ENCODE results near the gene CYP4B1. TPM values are rescaled to one million over a fixed set of nuclear protein-coding genes. Genes with fewer than 3 reads are reported as not detected.

The CYP4B1 gene
- total RNA-seq, 2 donors from 2014 or later, result not detected

DNA sequence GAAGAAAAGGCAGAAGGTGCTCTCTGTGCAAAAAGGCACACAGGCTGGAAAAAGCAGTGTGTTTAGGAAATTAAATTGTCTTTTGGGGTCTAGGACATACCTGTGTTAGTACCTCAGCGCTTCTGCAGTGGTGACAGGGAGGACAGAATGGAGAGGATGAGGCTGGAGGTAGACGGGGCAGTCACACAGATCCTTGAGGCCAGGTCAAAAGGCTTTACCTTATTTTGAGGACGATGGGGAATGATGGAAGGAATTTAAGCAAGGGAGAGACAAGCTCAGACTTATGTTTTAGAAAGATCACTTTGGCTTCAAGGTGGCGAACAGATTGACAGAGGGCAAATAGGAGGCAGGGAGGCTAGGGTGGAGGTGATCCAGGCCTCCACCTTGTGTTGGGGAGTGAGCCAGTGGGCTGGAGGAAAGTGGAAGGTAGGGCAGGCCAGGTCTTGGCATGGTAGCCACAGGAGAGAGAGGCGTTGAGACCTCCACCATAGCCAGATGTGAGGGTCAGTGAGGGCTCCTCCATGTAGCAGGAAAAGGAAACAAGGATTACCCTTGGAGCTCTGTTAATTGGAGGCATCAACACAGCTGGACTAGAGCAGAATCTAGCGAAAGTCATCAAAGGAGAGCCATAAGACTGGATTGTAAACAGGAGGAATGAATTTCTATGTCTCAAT is 4.2 kb downstream of the CYP4B1 start:
- DNase-seq (ENCODE audit: low spot score) (no peak), ATAC-seq (no peak)
- no peaks in the 10 kb centered on the region for H3K36me3 Mint-ChIP-seq
- H3K9me3 Mint-ChIP-seq, result no peaks in the 10 kb centered on the region
- no peak overlapping the region for H3K27ac Mint-ChIP-seq
- H3K4me3 Mint-ChIP-seq, result no peak overlapping the region
- H3K4me1 Mint-ChIP-seq (ENCODE audit: low read depth in 2 of 2), result no peaks in the 10 kb centered on the region
- H3K27me3 Mint-ChIP-seq, result peaks cover 14 to 15% of the 10 kb centered on the region in 2 donors

DNA sequence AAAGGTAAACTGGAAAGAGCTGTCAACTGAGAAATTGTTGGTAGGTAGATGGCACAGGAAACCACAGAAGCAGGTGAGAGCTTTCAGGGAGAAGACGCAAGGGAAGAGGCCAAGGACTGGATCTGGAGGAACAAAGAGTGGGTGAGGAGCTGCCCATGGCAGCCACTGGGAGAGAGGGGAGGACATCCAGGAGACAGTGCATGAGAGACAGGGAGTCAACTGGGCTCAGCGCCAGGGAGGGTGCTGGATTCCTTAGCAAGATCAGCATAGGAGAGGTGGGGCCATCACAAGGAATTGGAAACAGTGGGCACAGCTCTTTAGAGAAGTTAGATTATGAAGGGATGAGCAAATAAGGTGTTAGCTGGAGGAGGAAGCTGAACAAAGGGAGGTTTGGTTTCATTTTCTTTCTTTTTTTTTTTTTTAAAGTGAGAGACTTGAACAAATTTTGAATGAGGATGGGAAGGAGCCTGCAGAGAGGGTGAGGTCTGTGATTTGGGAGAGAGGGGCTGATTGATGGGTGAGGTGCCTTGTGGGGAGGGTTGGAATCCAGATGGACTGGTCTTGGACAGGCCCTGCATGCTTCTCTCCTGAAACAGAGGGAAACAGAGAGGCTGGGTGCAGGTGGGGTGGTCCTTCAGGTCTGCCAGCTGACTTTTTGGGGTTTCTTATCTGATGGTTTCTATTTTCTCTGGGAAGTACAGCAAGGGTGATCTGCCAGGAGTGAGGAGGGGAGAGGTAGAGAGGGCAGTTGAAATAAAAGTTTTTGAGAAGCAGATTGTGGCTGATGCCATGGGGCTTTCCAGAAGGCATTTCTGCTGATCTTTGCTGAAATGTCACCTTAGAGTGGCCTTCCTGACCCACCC is 5.4 kb downstream of the CYP4B1 start:
- no peak for ATAC-seq
- H3K4me1 Mint-ChIP-seq (ENCODE audit: low read depth in 2 of 2), result no peaks in the 10 kb centered on the region
- no peak overlapping the region for H3K4me3 Mint-ChIP-seq
- H3K9me3 Mint-ChIP-seq, result no peaks in the 10 kb centered on the region
- no peak overlapping the region for H3K27ac Mint-ChIP-seq
- H3K36me3 Mint-ChIP-seq, result no peaks in the 10 kb centered on the region
- peaks cover 10 to 11% of the 10 kb centered on the region in 2 donors for H3K27me3 Mint-ChIP-seq
- DNase-seq (ENCODE audit: low spot score), result no peak

DNA sequence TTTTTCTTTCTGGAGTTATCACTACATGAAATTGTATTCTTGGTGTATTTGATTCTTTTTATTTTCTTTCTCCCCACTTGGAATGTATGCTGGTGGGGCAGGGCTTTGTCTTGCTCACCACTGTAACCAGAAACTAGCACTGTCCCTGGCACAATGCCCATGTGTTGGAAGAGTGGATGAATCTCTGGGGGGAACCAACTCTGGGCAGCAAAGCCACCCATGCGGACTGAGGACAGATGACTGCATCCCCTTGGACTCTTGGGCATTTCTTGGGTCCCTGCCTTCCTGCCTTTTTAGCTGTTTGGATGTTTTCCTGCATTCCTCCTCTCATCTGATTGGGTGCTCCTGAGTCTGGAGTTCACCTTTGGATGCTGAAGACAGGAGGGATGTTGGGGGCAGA is 6.1 kb downstream of the CYP4B1 start:
- Mint-ChIP-seq H3K36me3 (no peaks in the 10 kb centered on the region), H3K4me1 (ENCODE audit: low read depth in 2 of 2) (no peaks in the 10 kb centered on the region), H3K27ac (no peak overlapping the region), H3K9me3 (no peaks in the 10 kb centered on the region), H3K4me3 (no peak overlapping the region), H3K27me3 (peaks cover 10 to 11% of the 10 kb centered on the region in 2 donors)
- ATAC-seq (no peak), DNase-seq (ENCODE audit: low spot score) (no peak)

DNA sequence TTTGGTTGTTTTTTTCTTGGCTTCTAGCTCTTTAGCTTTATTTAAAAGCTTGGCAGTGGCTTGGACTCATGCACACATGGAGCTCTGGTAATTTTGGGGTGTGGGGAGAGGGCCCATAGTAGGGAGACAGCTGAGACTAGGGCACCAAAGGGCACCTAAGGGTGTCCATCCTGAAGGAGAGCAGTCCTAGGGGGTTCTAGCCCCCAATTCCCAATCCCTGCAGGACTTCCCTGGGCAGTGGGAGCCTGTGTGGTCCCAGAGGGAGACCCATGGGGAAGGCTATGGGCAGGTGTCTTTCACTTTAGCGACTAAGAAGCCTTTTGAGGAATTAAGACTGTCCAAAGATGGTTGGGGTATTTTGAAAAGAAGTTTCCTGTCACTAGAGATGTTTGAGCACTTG is 6.9 kb downstream of the CYP4B1 start:
- Mint-ChIP-seq H3K4me1 (ENCODE audit: low read depth in 2 of 2) (no peaks in the 10 kb centered on the region), H3K36me3 (no peaks in the 10 kb centered on the region), H3K27ac (no peak overlapping the region), H3K9me3 (no peaks in the 10 kb centered on the region), H3K27me3 (peaks cover 2 to 11% of the 10 kb centered on the region in 2 donors), H3K4me3 (no peak overlapping the region)
- DNase-seq (ENCODE audit: low spot score) (no peak), ATAC-seq (no peak)

DNA sequence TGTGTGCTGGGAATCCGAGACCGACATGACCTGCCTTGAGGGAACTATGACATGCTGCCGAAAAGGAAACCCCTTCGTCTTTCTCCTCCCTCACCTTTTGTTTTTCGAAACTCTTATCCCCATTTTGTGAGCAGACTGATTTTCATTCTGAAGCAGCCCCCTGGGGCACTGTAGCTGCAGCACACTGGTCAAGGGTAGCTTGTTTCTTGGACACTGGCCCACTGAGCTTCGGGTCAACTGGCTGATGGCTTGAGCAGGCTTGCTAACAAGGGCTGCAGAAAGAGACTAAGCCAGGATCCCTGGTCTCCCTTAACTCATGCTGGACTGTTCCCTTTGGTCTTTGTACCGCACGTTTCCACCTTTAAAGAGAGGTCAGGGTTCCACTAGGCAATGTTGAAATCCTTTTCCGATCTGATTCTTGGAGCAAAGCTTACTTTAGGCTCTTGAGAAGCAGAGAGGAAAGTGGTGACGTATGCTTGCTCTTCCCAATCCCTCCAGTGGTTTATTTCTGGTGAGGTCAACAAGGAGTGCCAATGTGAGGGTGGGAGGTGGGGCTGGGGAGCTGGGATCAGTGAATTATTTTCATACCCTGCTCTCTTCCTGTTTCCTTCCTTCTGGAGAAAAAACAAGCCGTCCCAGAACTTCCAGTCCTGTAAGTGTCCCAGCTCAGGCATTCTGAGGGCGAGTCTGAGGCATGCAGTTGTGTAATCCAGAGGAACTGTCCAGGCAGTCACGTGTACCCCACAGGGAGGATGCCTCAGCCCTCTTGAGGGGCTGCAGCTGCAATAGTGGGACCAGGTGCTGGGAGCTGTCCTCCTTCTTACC is 7.6 kb downstream of the CYP4B1 start:
- DNase-seq (ENCODE audit: low spot score), result no peak
- Mint-ChIP-seq H3K36me3 (no peaks in the 10 kb centered on the region), H3K4me1 (ENCODE audit: low read depth in 2 of 2) (no peaks in the 10 kb centered on the region), H3K27me3 (peaks cover 0 to 11% of the 10 kb centered on the region in 2 donors), H3K4me3 (no peak overlapping the region), H3K9me3 (no peaks in the 10 kb centered on the region), H3K27ac (no peak overlapping the region)
- ATAC-seq, result no peak

DNA sequence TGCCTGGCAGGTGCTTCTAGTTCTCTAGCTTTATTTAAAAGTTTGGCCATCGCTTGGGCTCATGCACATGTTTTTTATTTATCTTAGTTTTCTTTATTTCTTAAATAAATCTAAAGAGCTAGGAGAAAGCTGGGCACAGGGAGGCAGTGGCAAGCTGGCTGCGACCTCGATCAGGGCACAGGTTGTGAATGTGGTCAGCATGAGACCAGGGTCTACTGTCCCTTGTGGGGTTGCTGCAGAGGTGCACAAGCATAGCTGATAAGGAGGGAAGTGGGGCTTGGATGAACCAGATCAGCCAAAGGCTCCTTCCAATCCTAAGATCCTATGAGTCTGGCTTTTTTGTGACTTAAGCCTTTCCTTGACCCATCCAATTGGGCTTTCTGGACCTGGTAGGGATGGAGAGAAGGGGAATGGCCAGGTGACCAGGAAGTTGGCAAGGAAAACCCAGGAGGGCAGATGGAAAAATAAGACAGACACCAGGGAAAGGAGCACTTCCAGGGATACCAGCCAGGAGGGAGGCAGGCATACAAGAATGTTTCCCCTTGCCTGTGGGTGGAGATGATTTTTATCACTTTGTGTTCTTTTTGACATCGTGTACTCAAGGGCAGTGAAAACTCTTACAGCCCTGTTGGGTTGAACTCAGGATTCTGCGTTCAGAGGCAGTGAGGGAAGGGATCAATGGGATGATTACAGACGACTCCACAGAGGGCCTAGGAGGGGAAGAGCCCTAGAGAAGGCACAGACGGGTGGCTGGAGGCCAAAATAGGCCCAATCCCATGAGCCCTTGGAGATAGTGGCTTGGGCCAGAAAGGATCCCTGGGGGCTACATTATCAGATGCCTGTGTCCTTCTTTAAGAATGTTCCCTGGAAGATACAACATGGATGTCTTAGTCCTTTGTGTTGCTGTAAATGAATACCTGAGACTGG is 8.5 kb downstream of the CYP4B1 start:
- Mint-ChIP-seq H3K27ac (no peak overlapping the region), H3K4me3 (no peak overlapping the region), H3K9me3 (no peaks in the 10 kb centered on the region), H3K27me3 (peaks cover 0 to 11% of the 10 kb centered on the region in 2 donors), H3K4me1 (ENCODE audit: low read depth in 2 of 2) (no peaks in the 10 kb centered on the region), H3K36me3 (no peaks in the 10 kb centered on the region)
- ATAC-seq (no peak), DNase-seq (ENCODE audit: low spot score) (no peak)

DNA sequence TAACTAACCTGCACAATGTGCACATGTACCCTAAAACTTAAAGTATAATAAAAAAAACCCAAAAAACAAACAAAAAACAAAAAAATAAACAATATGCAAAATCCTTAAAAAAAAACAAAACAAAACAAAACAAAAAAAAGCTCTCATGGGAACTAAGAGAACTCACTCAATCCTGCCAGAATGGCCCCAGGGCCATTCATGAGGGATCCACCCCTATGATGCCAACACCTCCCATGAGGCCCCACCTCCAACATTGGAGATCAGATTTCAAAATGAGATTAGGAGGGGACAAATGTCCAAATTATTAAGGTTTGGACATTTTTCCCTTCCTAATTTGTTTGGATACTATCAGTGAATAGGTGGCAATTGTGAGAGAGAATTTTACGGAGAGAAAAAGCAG is 10.2 kb downstream of the CYP4B1 start:
- Mint-ChIP-seq H3K36me3 (no peaks in the 10 kb centered on the region), H3K9me3 (no peaks in the 10 kb centered on the region), H3K27ac (no peak overlapping the region), H3K27me3 (peaks cover 0 to 11% of the 10 kb centered on the region in 2 donors), H3K4me1 (ENCODE audit: low read depth in 2 of 2) (no peaks in the 10 kb centered on the region), H3K4me3 (no peak overlapping the region)
- DNase-seq (ENCODE audit: low spot score), result no peak
- no peak for ATAC-seq

DNA sequence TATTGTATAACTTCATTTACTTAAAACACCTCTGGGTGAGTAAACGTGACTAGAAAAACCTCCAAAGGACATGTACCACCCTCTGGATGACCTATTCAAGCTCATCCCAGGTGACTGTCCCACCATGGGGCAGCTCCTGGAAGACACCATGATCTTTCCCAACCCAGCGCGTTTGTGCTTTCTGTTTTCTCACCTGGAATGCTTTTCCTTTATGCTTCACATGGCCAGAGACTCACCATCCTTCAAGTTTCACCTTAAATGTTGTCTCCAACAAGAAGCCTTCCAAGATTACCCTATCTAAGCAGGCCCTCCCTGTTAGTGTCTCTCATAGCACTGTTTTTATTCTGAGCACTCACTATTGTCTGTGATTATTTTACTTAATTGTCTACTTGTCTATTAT is 11.1 kb downstream of the CYP4B1 start:
- Mint-ChIP-seq H3K4me1 (ENCODE audit: low read depth in 2 of 2) (no peaks in the 10 kb centered on the region), H3K36me3 (no peaks in the 10 kb centered on the region), H3K27me3 (peaks cover 0 to 9% of the 10 kb centered on the region in 2 donors), H3K27ac (no peak overlapping the region), H3K9me3 (no peaks in the 10 kb centered on the region), H3K4me3 (no peak overlapping the region)
- no peak for DNase-seq (ENCODE audit: low spot score)
- no peak for ATAC-seq

DNA sequence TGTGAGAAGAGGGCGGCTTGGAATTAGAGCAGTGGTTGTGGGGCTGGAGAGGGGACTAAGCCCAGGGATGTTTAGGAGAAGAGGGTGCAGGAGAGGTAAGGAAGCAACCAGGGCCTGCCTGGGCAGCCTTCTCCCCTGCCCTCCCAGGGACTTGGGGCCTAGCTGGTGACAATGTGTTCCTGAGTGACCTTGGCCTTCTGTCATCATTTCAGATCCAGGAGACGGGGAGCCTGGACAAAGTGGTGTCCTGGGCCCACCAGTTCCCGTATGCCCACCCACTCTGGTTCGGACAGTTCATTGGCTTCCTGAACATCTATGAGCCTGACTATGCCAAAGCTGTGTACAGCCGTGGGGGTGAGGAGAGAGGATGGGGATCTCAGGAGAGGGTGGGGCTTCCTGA is 11.8 kb downstream of the CYP4B1 start:
- no peaks in the 10 kb centered on the region for H3K36me3 Mint-ChIP-seq
- H3K27me3 Mint-ChIP-seq, result peaks cover 0 to 5% of the 10 kb centered on the region in 2 donors
- no peak overlapping the region for H3K27ac Mint-ChIP-seq
- no peak for ATAC-seq
- no peaks in the 10 kb centered on the region for H3K4me1 Mint-ChIP-seq (ENCODE audit: low read depth in 2 of 2)
- DNase-seq (ENCODE audit: low spot score), result no peak
- H3K9me3 Mint-ChIP-seq, result no peaks in the 10 kb centered on the region
- H3K4me3 Mint-ChIP-seq, result no peak overlapping the region

DNA sequence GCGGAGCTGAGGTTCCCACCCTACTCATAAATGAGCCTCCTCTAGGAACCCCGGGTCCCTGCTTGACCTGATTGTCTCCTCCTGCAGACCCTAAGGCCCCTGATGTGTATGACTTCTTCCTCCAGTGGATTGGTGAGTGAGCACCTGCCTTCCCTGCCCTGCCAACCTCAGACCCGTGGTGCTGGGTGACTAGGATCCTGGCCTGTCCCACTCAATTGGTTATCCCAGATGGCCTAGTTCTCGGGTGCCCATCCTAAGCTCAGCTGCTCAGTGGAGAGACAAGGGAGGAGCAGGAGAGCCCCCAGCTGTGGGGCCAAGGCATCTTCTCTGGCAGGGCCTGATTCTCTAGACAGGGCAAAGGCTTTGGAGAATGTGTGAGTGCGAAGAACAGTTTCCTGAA is 12.2 kb downstream of the CYP4B1 start:
- DNase-seq (ENCODE audit: low spot score) (no peak), ATAC-seq (peak in 1 of 2 donors; percentile 5)
- no peak overlapping the region for H3K27ac Mint-ChIP-seq
- H3K9me3 Mint-ChIP-seq, result no peaks in the 10 kb centered on the region
- H3K36me3 Mint-ChIP-seq, result no peaks in the 10 kb centered on the region
- peaks cover 4 to 6% of the 10 kb centered on the region in 2 donors for H3K27me3 Mint-ChIP-seq
- no peaks in the 10 kb centered on the region for H3K4me1 Mint-ChIP-seq (ENCODE audit: low read depth in 2 of 2)
- H3K4me3 Mint-ChIP-seq, result no peak overlapping the region

DNA sequence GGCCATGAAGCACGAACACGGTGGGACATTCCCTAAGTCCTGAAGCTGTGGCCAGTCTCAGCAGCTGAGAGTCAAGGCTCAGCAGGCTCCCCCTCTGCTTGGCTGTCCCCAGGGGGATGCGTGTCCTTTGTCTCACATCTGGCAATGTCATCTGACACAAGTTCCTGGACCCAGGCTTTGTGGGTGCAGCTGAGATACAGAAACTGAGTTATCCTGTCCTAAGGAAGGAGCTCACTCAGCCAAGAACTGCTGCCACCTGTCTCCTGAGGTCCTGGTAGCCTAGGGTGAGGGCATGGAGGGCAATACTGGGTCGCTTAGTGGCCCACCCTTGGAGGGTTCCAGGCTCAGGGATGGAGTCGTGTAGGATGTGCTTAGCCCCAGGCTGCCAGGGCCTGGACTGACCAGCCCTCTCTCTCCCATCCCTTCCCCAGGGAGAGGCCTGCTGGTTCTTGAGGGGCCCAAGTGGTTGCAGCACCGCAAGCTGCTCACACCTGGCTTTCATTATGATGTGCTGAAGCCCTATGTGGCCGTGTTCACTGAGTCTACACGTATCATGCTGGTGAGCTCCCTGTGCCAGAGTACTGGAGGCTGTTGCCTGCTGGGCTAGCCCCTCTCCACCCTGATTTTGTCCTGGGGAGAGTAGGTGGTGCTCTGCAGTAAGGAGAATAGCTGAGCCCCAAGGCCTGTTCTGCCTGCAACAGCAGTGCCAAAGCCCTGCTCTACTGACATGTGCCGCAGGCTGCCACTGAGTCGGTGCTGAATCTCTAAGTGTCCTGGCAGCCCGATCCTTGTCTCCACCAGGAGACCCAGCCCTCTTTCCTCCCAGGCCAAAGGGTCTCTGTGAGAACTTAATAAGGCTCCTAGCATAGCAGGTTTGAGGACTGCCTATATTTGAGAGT is 13.5 kb downstream of the CYP4B1 start:
- H3K4me3 Mint-ChIP-seq, result no peak overlapping the region
- no peak for DNase-seq (ENCODE audit: low spot score)
- H3K4me1 Mint-ChIP-seq (ENCODE audit: low read depth in 2 of 2), result no peaks in the 10 kb centered on the region
- no peaks in the 10 kb centered on the region for H3K36me3 Mint-ChIP-seq
- H3K27ac Mint-ChIP-seq, result no peak overlapping the region
- peaks cover 4 to 5% of the 10 kb centered on the region in 2 donors for H3K27me3 Mint-ChIP-seq
- peak; percentile 25 to 31 for ATAC-seq
- H3K9me3 Mint-ChIP-seq, result no peaks in the 10 kb centered on the region

Data from natural killer cell treated with Interleukin-12 subunit alpha and Interleukin-12 subunit beta and Interleukin-15 and Interleukin-18, amount 100 ng/mL, for 72 hours (primary cell).